Stimulated activated CD4-positive, alpha-beta T cell treated with anti-CD3 and anti-CD28 coated beads, Interleukin-12 subunit alpha, Interleukin-12 subunit beta, amount 100 ng/mL, for 48 hours (primary cell): ENCODE measurements around the gene GIT2.

Source experiments
- DNase-seq, 3 donors: peaks; one replicate each; pipeline ENCODE4 v3.0.0-alpha.2; 2020; ENCODE audit warnings: low read depth in 2 of 3, low spot score in 1 of 3

GIT2 gene

DNA sequence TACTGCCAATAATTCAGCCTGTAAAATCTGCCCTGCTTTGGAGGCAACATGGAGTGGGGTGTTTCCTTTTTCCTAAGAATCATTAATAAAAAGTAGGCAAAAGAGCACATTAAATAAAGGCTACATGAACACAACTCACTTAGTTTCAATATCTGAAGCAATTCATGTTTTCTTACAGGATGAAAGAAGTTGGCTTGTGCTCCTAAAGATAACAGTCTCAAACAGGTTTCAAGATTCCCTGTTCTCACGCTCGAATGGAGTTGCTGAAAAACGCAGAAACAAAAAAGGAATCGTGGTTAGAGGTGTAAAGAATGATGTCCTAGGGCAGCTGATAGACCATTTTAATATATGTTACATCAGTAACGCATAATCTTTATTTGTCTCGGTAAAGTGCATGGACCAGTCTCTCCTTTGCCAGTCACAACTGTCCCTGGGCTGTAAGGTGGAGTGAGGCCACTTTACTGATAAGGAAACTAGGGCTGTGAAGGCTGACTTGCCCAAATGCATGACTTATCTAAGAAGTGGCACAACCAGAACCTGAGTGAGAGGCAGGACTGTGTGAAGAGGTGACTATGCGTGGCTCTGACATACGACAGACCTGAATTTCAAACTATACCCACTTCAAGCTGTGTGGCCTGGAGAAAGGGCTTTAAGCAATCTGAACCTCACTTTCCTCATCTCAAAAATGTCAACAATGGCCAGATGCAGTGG lies 12.6 kb downstream of the GIT2 start:
- no peak for DNase-seq

DNA sequence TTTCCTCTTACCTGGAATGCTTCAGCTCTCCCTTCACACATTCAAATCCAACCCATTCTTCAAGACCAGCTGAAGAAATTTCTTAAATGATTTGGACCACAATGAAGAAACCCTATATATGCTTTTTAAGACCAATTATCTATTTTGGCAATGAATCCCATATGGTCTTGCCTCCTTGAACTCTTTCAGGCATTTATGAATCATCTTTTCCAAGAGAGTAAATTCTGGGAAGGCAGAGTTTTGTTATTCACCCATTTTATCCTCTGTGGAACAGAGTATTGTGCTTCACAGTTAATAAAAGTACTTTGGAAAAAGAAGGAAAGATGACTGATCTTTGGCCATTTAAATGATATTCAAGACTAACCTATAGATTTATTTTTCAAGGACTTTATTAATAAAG lies 14.0 kb downstream of the GIT2 start:
- DNase-seq = no peak

DNA sequence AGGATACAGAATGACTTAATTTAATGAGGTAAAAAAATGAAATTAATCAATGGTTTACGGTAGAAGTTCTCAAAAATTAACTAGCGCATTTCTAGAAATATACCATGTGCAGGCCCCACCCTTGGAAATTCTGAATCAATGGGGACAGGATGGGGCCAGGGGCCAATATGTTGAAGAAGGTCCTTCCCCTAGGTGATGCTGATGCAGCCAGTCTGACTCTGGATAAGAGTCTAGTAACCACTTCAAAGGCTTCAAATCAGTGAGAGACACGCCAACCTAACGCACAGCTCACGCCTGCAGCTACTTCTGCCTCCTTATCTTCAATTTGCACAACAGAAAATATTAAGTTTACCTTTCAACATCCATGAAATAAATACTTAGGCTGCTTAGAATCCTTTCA lies 14.9 kb downstream of the GIT2 start:
- peak; percentile 49 to 57 (median 53) for DNase-seq

DNA sequence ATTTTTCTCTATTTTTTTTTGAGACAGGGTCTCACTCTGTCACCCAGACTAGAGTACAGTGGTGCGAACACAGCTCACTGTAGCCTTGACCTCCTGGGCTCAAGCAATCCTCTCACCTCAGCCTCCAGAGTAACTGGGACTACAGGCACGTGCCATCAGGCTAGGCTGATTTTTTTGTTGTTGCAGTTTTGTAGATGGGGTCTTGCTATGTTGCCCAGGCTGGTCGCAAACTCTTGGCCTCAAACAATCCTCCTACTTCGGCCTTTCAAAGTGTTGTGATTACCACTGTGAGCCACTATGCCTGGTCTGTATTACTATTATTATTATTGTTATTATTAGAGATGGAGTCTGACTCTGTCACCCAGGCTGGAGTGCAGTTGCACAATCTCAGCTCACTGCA lies 23.3 kb downstream of the GIT2 start:
- no peak for DNase-seq

DNA sequence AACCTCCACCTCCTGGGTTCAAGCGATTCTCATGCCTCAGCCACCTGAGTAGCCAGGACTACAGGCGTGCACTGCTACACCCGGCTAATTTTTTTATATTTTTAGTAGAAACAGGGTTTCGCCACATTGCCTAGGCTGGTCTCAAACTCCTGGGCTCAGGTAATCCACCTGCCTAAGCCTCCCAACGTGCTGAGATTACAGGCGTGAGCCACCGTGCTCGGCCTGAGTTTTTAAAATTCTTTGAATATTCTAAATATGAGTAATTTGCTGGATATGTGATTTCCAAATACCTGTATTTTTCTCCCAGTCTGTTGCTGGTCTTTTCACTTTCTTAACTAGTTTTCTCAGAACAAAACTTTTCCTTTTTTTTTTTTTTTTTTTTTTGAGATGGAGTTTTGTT lies 27.4 kb downstream of the GIT2 start:
- DNase-seq = no peak

DNA sequence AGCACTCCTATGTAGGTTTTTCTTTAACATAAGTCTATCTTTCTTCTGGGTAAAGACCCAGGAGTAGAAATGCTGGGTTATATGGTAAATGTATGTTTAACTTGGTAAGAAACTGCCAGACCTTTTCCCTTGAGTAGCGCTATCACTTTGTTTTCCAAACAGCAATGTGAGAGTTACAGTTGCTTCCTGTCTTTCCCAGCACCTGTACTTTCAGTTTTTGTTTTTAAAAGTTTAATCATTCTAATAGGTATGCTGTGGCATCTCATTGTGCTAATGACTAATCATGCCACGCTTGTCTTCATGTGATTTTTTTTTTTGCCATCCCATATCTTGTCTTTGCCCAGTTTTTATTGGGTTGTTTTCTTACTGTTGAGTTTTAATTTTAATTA lies 28.1 kb downstream of the GIT2 start:
- DNase-seq = no peak

DNA sequence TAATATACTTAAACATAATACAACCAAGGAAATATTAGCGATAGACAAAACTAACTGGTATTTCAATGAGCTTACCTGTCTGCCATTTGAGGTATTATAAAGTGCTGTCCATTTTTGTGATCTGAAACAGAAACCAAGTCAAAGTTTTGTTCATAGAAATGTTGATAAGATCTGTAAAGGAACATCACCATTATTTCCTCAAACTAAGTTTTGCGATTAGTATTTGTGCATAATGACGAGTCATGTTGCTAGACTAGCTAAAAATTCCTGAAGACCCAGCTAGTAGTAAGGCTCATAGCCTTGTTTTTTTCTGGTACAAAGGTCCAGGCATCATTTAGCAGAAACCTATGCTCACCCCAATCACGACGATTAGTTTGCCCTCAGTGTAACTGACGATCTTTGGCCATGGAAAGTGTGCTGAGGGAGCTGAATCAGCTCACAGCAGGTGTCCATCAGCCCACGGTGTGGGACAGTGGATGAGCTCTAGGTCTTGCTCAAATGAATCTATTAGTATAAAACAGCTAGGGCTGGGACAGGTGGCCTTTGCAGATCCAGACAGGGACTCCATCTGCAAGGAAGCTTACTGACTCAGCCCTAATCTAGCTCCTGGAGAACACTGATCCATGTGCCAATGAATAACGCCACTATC lies 28.7 kb downstream of the GIT2 start:
- DNase-seq = no peak

DNA sequence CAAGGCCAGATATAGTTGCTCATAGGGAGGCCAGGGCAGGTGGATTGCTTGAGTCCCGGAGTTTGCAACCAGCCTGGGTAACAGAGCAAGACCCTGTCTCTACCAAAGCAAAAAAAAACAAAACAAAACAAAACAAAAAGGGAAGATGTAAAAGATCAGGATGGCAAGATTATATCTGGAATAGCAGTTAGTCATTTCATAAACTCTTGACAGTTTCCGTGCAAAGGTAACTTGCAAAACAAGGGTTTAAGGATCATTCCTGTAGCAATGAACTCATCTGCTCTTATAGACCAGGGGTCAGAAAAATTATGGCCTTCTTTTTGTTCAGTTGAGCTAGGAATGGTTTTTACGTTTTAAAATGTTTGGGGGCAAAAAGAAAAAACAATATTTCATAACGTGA lies 29.6 kb downstream of the GIT2 start:
- no peak for DNase-seq

DNA sequence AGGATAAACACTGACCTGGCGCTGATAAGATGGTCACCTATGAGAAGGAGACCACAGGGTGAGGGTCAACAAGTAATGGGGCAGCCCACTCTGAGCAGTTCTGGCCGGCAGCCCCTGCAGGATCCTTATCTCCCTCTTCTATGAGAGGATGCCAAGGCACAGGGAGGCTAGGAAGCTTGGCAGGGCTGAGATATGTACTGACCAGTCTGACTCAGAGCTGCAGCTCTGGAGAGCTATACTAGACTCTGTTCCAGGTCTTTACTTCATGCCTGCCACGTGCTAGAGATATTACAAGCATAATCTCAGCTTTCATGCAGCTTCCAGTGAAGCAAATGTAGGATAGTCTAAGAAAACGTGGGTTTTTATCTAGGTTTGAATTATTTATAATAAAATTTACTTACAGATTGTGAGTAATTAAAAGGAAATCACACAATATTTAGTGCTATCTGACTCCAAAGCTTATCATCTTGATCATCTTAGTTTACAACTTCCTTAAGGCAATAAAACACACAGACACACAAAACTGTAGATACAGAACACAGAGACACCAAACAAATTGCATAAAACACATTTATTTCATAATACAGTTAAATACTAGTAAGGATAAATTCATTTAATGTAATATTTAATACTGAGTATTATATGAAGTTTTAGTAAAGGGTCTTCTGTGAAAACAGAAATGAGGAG lies 32.3 kb downstream of the GIT2 start:
- no peak for DNase-seq

DNA sequence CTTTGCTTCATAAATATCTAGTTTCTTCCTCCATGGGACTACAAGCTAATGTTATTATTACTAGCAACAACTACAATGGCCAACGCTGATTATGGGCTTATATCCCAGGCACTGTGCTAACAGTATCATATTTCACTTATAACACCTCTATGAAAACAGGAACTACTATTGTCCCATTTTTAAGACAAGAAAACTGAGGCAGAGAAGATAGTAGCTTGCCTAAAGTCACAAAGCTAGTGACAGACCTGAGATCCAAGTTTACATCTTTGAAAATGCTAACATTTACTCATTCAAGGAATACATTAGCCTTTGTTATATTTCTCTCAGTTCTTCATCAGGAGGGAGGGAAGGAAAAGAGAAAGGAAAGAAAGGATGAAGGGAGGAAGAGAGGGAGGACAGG lies 32.8 kb downstream of the GIT2 start:
- no peak for DNase-seq

DNA sequence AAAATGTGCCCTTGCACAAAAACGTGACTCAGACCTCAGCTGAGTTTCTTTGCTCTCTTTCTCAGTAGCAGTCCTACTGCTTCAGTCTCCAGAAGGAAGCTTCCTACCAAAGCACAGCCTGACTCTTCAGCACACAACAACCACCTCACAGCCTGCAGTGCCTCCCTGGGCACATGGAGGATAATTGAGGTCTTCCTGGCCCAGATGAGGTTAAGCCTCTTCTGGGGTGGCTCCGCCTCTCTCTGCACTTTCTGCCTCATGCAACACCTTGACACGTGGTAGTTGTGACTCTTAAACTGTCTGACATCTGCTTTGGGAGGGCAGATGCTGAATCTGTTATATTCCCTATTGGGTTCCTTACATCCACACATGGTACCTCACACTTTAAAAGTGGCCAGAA lies 33.8 kb downstream of the GIT2 start:
- no peak for DNase-seq

DNA sequence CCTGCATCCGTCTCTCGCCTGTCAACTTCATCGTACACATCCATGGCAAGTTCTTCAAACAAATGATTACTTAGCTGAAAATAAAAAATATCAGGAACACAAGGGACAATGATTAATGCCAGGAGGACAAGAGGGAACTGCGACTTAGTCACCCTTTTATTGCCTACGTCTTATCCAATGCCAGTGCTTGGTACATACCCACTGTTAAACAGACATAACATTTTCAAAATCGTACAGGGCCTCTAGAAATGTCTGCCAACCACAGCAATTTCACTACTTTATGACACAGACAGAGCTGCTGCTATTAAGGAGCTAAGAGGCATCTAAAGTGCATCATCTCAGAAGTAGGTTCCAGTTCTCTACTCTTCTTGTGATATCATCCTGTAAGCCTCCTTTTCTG lies 34.6 kb downstream of the GIT2 start:
- no peak for DNase-seq

DNA sequence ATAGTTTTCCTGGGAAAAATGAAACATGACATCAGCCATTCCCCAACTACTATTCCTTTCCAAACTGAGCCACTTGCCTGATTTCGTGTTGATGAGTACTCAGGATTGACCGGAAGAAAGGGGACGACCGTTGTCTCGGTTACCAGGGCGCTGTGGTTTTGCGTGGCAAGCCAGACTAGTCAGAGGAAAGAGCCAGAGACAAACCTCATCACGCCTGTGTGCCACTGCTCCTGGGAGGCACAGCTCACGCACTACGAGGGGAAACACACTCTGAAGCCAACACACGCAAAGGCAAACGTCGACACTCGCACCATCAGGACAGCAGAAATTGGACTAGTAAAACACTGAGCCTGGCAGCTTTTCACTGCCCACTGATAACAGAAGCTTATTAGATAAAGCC lies 35.0 kb downstream of the GIT2 start:
- no peak for DNase-seq

DNA sequence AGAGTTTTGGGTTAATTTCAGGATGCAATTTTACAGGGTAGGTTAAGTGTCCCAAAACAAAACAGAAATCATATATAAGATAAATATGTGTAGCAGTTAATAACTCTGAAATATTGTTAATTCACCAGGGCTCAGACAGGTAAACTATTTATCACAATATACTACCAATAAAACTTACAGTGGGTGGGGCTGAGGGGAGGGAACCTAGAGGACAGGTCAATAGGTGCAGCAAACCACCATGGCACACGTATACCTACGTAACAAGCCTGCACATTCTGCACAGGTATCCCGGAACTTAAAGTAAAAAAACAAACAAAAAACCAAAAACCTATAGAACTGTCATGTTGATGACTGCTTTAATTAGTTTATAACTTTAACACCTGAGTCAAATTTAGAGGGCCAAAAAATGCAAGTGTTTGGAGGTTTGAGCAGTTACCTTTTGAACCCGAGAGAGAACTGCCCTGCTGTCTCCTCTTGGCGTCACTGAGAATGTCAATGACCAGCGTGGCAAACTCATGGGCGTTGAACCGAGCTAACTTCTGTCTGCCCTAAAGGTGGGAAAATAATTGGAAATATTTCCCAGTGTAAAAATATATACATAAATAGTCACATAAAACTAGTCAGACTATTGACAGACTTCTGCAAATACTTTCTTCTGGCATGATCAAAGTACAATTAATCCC lies 36.6 kb downstream of the GIT2 start:
- DNase-seq = no peak

DNA sequence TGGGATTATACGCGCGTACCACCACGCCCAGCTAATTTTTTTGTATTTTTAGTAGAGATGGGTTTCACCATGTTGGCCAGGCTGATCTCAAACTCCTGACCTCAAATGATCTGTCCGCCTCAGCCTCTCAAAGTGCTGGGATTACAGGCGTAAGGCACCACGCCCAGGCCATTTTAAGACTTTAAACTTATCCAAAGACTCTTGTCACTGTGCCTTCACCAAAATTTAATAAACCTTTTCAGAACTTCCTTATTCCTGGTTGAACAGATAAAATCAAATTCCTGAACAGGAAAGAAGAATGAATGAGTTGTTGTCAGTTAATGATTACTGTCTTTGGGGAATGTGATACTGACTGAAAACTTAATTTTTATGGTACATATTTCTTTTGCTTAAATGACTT lies 37.8 kb downstream of the GIT2 start:
- DNase-seq = no peak

DNA sequence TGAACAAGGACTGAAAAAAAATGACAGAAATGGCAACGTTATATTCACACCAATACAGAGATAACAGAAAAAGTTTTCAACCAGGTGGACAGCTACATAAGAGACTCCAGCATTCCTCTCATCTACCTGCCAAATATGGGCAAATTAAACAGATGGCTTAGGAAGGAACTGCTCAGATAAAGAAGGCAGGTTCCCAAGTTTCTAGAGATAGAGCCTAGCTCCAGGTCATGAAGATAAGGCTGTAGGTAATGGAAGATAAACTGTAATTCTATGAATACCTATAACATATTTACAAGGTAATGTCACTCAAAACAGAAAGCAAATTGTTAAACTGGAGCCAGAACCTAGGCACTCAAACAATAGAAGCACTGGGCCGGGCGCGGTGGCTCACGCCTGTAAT lies 42.5 kb downstream of the GIT2 start:
- no peak for DNase-seq

DNA sequence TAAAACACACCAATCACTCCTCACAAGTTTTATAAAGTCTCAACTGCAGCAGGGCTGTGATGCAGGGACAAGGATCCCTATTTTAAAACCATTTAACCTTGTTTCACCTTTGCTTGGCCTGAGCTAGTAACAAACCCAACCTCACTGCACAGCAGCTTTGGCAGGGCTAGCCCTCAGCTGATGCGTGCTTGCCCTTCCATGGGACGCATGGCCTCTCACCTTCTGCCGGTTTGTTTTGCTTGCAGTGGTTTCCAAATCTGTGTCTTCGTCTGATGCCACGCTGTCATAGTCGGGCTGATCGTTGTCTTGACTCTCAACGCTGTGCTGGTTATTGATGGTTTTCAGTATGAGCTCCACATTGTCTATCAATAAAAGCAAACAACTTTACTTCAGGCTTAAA lies 43.3 kb downstream of the GIT2 start:
- DNase-seq = no peak

DNA sequence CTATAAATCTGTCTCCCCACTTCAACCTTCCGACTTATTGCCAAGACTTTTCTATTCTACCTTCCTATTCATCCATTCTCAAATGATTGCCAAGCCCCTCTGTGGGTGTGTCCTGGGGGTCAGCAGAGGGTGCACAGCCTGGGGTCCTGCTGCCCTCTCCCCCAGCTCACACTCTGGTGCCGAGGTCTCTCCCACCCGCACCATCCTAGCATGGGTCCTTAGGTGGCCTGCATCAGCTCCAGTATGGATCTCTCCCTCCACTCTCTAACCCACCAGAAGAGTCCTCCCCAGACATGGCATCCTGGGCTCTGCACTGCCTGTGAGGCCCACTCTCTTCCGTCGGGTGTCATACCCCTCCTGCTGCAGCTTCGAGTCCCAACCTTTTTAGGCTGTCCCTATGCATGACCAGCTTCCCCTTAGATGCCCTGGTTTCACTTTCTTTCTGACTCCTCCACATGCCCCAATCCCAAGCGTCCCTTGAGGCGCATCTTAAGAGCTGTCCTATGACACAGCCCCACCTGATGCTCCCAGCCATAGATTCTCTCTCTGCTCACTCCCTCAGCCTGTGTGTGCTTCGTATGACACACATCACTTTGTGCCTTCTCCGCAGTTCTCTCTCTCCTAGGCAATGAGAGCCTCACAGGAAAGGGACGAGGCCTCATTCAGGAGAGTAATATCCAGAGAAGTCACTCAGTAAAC lies 43.9 kb downstream of the GIT2 start:
- DNase-seq = no peak

DNA sequence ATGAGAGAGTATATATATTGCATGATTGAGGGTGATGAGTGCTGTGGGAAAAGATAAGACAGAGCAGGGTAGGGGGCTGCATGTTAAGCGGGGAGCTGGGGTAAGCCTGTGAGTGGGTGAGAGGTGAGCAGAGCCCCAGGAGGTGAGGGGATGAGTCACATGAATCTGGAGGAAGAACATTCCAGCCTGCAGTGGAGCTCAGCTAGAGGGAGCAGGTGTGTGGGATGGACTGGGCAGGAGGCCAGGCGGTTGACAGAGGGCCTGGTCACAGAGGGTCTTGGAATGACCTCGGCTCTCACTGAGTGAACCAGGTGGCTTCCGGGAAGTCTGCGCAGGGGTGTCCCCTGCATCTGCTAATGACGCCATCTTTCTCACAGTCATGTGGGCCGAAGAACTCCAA lies 44.4 kb downstream of the GIT2 start:
- no peak for DNase-seq

DNA sequence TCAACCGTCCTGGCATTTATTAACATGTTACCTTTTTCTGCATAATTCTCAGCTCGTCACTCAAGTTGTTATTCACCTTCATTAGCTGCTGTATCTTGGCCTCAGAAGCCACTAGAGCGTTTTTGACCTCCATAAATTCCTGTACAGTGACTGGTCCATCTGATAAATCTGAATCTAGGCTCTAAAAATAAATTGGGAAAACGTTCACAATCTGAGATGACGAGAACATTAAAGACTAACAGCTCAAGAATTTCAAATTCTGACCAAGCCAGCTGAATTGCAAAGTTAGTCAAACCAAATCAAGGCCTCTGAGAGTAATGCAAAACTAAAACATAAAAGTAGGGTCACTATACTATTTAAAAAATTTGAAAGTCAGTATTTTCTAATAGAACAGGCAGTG lies 45.0 kb downstream of the GIT2 start:
- no peak for DNase-seq

DNA sequence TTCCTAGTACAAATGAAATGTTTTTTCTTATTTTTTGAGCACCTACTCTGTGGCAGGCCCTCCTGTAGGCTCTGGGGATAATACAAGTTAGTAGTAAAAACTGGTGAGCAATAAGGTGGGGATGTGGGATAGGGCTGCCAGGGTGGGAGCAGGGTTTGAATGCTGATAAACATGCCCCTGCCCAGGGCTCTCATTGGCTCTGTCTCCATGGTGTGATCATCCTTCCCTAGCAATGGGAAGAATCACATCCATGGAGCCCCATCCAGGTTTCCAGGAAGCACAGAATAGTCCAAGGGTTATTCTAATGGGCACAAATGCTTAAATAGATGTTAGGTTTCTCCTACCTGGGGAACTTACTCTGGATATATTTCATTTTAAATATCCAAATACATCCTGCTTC lies 45.5 kb downstream of the GIT2 start:
- no peak for DNase-seq

DNA sequence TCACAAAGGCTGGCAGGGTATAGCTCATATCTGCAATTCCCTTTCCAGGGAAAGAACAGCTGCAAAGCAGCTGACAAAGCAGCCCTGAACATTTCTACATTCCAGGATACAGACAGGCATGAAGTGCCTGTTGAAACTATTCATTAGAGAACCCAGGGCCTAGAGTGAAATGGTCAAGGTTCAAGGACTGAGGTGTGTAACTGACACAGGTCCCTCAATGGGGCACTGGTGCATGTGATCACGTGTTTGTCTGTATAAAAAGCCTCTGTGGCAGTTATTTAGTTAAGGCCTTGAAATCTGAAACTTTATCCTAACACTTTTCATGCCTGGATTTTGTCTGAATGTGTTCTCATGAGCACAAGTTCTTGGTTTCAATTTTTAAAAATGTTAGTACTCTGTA lies 47.1 kb downstream of the GIT2 start:
- no peak for DNase-seq
